CD14-positive monocyte (primary cell): ENCODE measurements around the gene OR1N2. TPM values are rescaled to one million over a fixed set of nuclear protein-coding genes. Genes with fewer than 3 reads are reported as not detected.

Experiments used
- DNase-seq, 3 donors: peaks; one replicate each; pipeline ENCODE4 v3.0.0-alpha.2; 2011 to 2022
- H2AFZ ChIP-seq: 2 replicates; pipeline ENCODE4 v1.6.0; 2012; ENCODE audit warnings: mild to moderate bottlenecking, low read depth, low read length, inconsistent platforms; ENCODE audit not compliant: insufficient read depth, poor library complexity, severe bottlenecking
- H3K27ac ChIP-seq, 2 donors: 1 replicate in 1 of 2; 2 replicates in 1 of 2; pipeline ENCODE4 v1.5.1; 2012 to 2013; ENCODE audit warnings: low read length in 2 of 2, control low read depth in 1 of 2, inconsistent platforms in 1 of 2, low read depth in 1 of 2, mild to moderate bottlenecking in 1 of 2
- H3K27me3 ChIP-seq, 2 donors: one replicate each; pipeline versions ENCODE4 v1.6.0 to v1.6.1; 2011 to 2013; ENCODE audit warnings: low read length in 2 of 2; ENCODE audit not compliant: control insufficient read depth in 2 of 2, insufficient read depth in 2 of 2
- H3K36me3 ChIP-seq, 2 donors: replicated peaks in 1 of 2; 1 replicate in 1 of 2; 2 replicates in 1 of 2; pipeline versions ENCODE4 v1.5.1 to v1.6.1; 2012 to 2013; ENCODE audit warnings: low read length in 2 of 2, control low read depth in 1 of 2, inconsistent platforms in 1 of 2, mild to moderate bottlenecking in 1 of 2; ENCODE audit not compliant: insufficient read depth in 2 of 2, control insufficient read depth in 1 of 2
- H3K4me1 ChIP-seq, 2 donors: 1 replicate in 1 of 2; 2 replicates in 1 of 2; pipeline versions ENCODE4 v1.5.1 to v1.6.1; 2012 to 2013; ENCODE audit warnings: low read length in 2 of 2, control low read depth in 1 of 2, inconsistent platforms in 1 of 2, mild to moderate bottlenecking in 1 of 2, moderate library complexity in 1 of 2; ENCODE audit not compliant: insufficient read depth in 2 of 2, control insufficient read depth in 1 of 2
- H3K4me2 ChIP-seq: replicated peaks from 2 replicates; pipeline ENCODE3; 2012; ENCODE audit warnings: low read length, moderate library complexity, mild to moderate bottlenecking; ENCODE audit not compliant: poor library complexity, severe bottlenecking; ENCODE audit errors: extremely low read depth
- H3K4me3 ChIP-seq, 3 experiments: fragments of 200-600 bp in 1 of 3; sonication (generic) in 1 of 3; replicated peaks in 1 of 3; 1 replicate in 2 of 3; 2 replicates in 1 of 3; pipeline ENCODE4 v1.5.1; 2011 to 2013; ENCODE audit warnings: low read length in 3 of 3, mild to moderate bottlenecking in 3 of 3, control low read depth in 2 of 3, low read depth in 2 of 3, inconsistent platforms in 1 of 3, moderate library complexity in 1 of 3
- H3K79me2 ChIP-seq: 2 replicates; pipeline ENCODE4 v1.6.0; 2012; ENCODE audit warnings: mild to moderate bottlenecking, control low read depth, inconsistent platforms, low read length, moderate library complexity; ENCODE audit not compliant: insufficient read depth
- H3K9ac ChIP-seq: 2 replicates; pipeline ENCODE4 v1.6.0; 2017; ENCODE audit warnings: low read length, mild to moderate bottlenecking; ENCODE audit not compliant: insufficient read depth, poor library complexity, severe bottlenecking
- H3K9me3 ChIP-seq, 2 donors: replicated peaks in 1 of 2; 1 replicate in 1 of 2; 2 replicates in 1 of 2; pipeline versions ENCODE4 v1.5.1 to v1.6.1; 2012 to 2013; ENCODE audit warnings: low read length in 2 of 2, control low read depth in 1 of 2; ENCODE audit not compliant: control insufficient read depth in 1 of 2, insufficient read depth in 1 of 2
- H4K20me1 ChIP-seq: 2 replicates; pipeline ENCODE4 v1.6.0; 2012; ENCODE audit warnings: mild to moderate bottlenecking, low read length, control low read depth, moderate library complexity; ENCODE audit not compliant: insufficient read depth
- H3K27ac Mint-ChIP-seq, 7 donors: one replicate each; pipeline ENCODE4 v1.8.0; 2020; ENCODE audit warnings: mild to moderate bottlenecking in 7 of 7, mixed read lengths in 7 of 7, moderate library complexity in 6 of 7, inconsistent platforms in 2 of 7
- H3K27me3 Mint-ChIP-seq, 3 donors: one replicate each; pipeline ENCODE4 v1.8.0; 2021 to 2022; ENCODE audit warnings: low read depth in 3 of 3, mild to moderate bottlenecking in 3 of 3, mixed read lengths in 3 of 3, moderate library complexity in 3 of 3, inconsistent platforms in 1 of 3
- H3K36me3 Mint-ChIP-seq, 2 donors: one replicate each; pipeline ENCODE4 v1.8.0; 2020; ENCODE audit warnings: mixed read lengths in 2 of 2, inconsistent platforms in 1 of 2, mild to moderate bottlenecking in 1 of 2
- H3K4me1 Mint-ChIP-seq: one replicate; pipeline ENCODE4 v1.8.0; 2020; ENCODE audit warnings: mild to moderate bottlenecking, mixed read lengths
- H3K4me3 Mint-ChIP-seq, 2 donors: one replicate each; pipeline ENCODE4 v1.8.0; 2020; ENCODE audit warnings: mild to moderate bottlenecking in 2 of 2, mixed read lengths in 2 of 2, moderate library complexity in 1 of 2
- H3K9me3 Mint-ChIP-seq, 7 donors: one replicate each; pipeline ENCODE4 v1.8.0; 2020 to 2022; ENCODE audit warnings: mixed read lengths in 7 of 7, mild to moderate bottlenecking in 6 of 7, moderate library complexity in 6 of 7, inconsistent platforms in 2 of 7
- CTCF ChIP-seq: fragments of 200-600 bp; IDR thresholded peaks from one replicate; pipeline ENCODE4 v1.8.0; 2022; ENCODE audit warnings: antibody characterized with exemption, mild to moderate bottlenecking
- WGBS: methylation state at CpG from one replicate; pipeline ENCODE4 v1.1.5; 2013; ENCODE audit warnings: missing lambda C conversion rate; ENCODE audit not compliant: insufficient coverage; 5-methylcytosine and 5-hydroxymethylcytosine counted together
- intact Hi-C, 2 donors: fragments of 100-400 bp; cut with micrococcal nuclease; formaldehyde crosslinking; loops; one replicate each; pipeline versions ENCODE4 v1.15.0 to v1.15.1; 2023
- polyA plus RNA-seq, 3 donors: library from polyadenylated mRNA; depleted of rRNA in 1 of 3; unstranded in 2 of 3; stranded (reverse) in 1 of 3; fragments of 300-500 nt in 2 of 3; fragments of >200 nt in 1 of 3; fragmentation: Illumina TruSeq in 2 of 3; gene quantifications; 1 replicate in 2 of 3; 2 replicates in 1 of 3; pipeline ENCODE4 v1.2.3, GENCODE V29; 2012 to 2021

The OR1N2 gene
- polyA plus RNA-seq, 3 donors = not detected

GRCh38 chr9:122518841-122519240 lies 34.1 kb upstream of the OR1N2 start, which contains the start of gene OR1J4:
TSS of gene OR1J4 (plus strand) at chr9:122519141. CDS start at chr9:122519141, 0 bp downstream.
- H3K36me3 Mint-ChIP-seq = no peaks in the 10 kb centered on the region
- Histone ChIP-seq H3K9me3 (no peaks in the 10 kb centered on the region), H2AFZ (no peak within 1 kb of the TSS), H4K20me1 (no peaks in the 10 kb centered on the region), H3K36me3 (no peaks in the 10 kb centered on the region), H3K9ac (no peak within 1 kb of the TSS), H3K79me2 (no peaks in the 10 kb centered on the region), H3K4me2 (no peak within 1 kb of the TSS), H3K27me3 (peaks cover 0 to 3% of the 10 kb centered on the region in 2 donors), H3K4me1 (no peaks in the 10 kb centered on the region), H3K4me3 (no peak within 1 kb of the TSS), H3K27ac (no peak within 1 kb of the TSS)
- no peak within 1 kb of the TSS for H3K27ac Mint-ChIP-seq
- H3K4me3 Mint-ChIP-seq = no peak within 1 kb of the TSS
- peaks cover 0 to 3% (median 0%) of the 10 kb centered on the region in 7 donors for H3K9me3 Mint-ChIP-seq
- no peak for TF ChIP-seq CTCF
- DNase-seq = no peak
- no CpG with 5 or more reads among the region's 4 CpGs for WGBS
- H3K4me1 Mint-ChIP-seq = no peaks in the 10 kb centered on the region
- peaks cover 3 to 10% (median 3%) of the 10 kb centered on the region in 3 donors for H3K27me3 Mint-ChIP-seq
- intact Hi-C loops = no loop called here

- intact Hi-C loops = no loop called here
- peaks cover 0 to 3% (median 0%) of the 10 kb centered on the region in 7 donors for H3K9me3 Mint-ChIP-seq
- no peak for DNase-seq
- WGBS = 100% methylated on average over 3 of the region's 3 CpGs
- Histone ChIP-seq H4K20me1 (no peaks in the 10 kb centered on the region), H3K27me3 (peaks cover 0 to 3% of the 10 kb centered on the region in 2 donors), H3K9me3 (no peaks in the 10 kb centered on the region), H3K4me1 (no peaks in the 10 kb centered on the region), H3K27ac (no peak overlapping the region), H3K36me3 (no peaks in the 10 kb centered on the region), H3K4me2 (no peak overlapping the region), H3K4me3 (no peak overlapping the region), H3K79me2 (no peaks in the 10 kb centered on the region), H3K9ac (no peak overlapping the region), H2AFZ (no peak overlapping the region)
- no peak for TF ChIP-seq CTCF
- H3K4me1 Mint-ChIP-seq = no peaks in the 10 kb centered on the region
- no peak overlapping the region for H3K4me3 Mint-ChIP-seq
- no peaks in the 10 kb centered on the region for H3K36me3 Mint-ChIP-seq
- peaks cover 3 to 10% (median 3%) of the 10 kb centered on the region in 3 donors for H3K27me3 Mint-ChIP-seq
- H3K27ac Mint-ChIP-seq = no peak overlapping the region
Observed at GRCh38 chr9:122519376-122519775, 33.5 kb upstream of the OR1N2 start.
